Activated CD4-positive, alpha-beta memory T cell treated with anti-CD3 and anti-CD28 coated beads, Interleukin-2, amount 10 ng/mL, durations not matched to agents 7 days and 5 days (primary cell): ENCODE measurements around the gene SEPTIN12. TPM values are rescaled to one million over a fixed set of nuclear protein-coding genes. Genes with fewer than 3 reads are reported as not detected.

Experiments
- CTCF ChIA-PET: fragments of 350-600 bp; sonication (Branson Sonifier 250); formaldehyde crosslinking; loops from one replicate; lab custom pipeline; 2021; ENCODE audit warnings: antibody characterized with exemption, inconsistent platforms; lab: Charles Lee
- POLR2A ChIA-PET: fragments of 350-600 bp; sonication (Branson Sonifier 250); formaldehyde crosslinking; loops from one replicate; lab custom pipeline; 2021; ENCODE audit warnings: antibody characterized with exemption; lab: Charles Lee
- DNase-seq: peaks from one replicate; pipeline ENCODE4 v3.0.0-alpha.2; 2020
- H3K27ac Mint-ChIP-seq: one replicate; pipeline ENCODE4 v1.8.0; 2021; ENCODE audit warnings: mild to moderate bottlenecking, mixed read lengths
- H3K27me3 Mint-ChIP-seq: one replicate; pipeline ENCODE4 v1.8.0; 2021; ENCODE audit warnings: mixed read lengths
- H3K36me3 Mint-ChIP-seq: one replicate; pipeline ENCODE4 v1.8.0; 2021; ENCODE audit warnings: low read depth, mixed read lengths
- H3K4me1 Mint-ChIP-seq: one replicate; pipeline ENCODE4 v1.8.0; 2021; ENCODE audit warnings: mixed read lengths
- H3K4me3 Mint-ChIP-seq: one replicate; pipeline ENCODE4 v1.8.0; 2021; ENCODE audit warnings: mild to moderate bottlenecking, mixed read lengths
- H3K9me3 Mint-ChIP-seq: one replicate; pipeline ENCODE4 v1.8.0; 2021; ENCODE audit warnings: mixed read lengths
- total RNA-seq, 2 experiments: library from RNA; stranded (reverse); gene quantifications; one replicate each; pipeline ENCODE4 v1.2.3, GENCODE V29; 2021

SEPTIN12 gene
- total RNA-seq, 2 experiments from 2014 or later = not detected

GRCh38 chr16:4801051-4801961 is 13.2 kb upstream of the SEPTIN12 start:
- ChIA-PET CTCF (interaction anchor here (0.5 to 1.9 kb wide), 3 partner anchors 67 to 177 kb away, joined by 4 to 9 read pairs (median 8); partner anchors contain the start of genes ANKS3, DNAAF8 and MGRN1), POLR2A (interaction anchor here (1.3 to 1.7 kb wide), 5 partner anchors 32 to 262 kb away, joined by 3 to 6 read pairs (median 4); partner anchors contain the start of genes CDIP1 and MGRN1)
- peaks cover 15% of the 10 kb centered on the region for H3K36me3 Mint-ChIP-seq
- no peak for DNase-seq
- H3K27me3 Mint-ChIP-seq = no peaks in the 10 kb centered on the region
- peak overlapping the region; percentile 76 for H3K4me3 Mint-ChIP-seq
- no peaks in the 10 kb centered on the region for H3K9me3 Mint-ChIP-seq
- H3K27ac Mint-ChIP-seq = peak overlapping the region; percentile 61
- peaks cover 23% of the 10 kb centered on the region for H3K4me1 Mint-ChIP-seq

GRCh38 chr16:4800290-4801041 is 12.3 kb upstream of the SEPTIN12 start:
- peak overlapping the region; percentile 53 for H3K4me3 Mint-ChIP-seq

GRCh38 chr16:4799171-4799855 is 11.2 kb upstream of the SEPTIN12 start:
- Mint-ChIP-seq H3K27ac (no peak overlapping the region), H3K4me3 (no peak overlapping the region), H3K36me3 (peaks cover 3% of the 10 kb centered on the region), H3K4me1 (peaks cover 23% of the 10 kb centered on the region), H3K27me3 (no peaks in the 10 kb centered on the region), H3K9me3 (no peaks in the 10 kb centered on the region)
- no peak for DNase-seq
- POLR2A ChIA-PET = interaction anchor here (0.6 to 1.0 kb wide), 3 partner anchors 16 to 123 kb away, joined by 3 to 5 read pairs (median 4); partner anchors contain the start of gene GLYR1
- CTCF ChIA-PET = no interaction called here

More at GRCh38 chr16:4800290-4801041, 12.3 kb upstream of the SEPTIN12 start:
- H3K27me3 Mint-ChIP-seq = no peaks in the 10 kb centered on the region
- H3K27ac Mint-ChIP-seq = peak overlapping the region; percentile 57
- H3K4me1 Mint-ChIP-seq = peaks cover 23% of the 10 kb centered on the region
- peaks cover 12% of the 10 kb centered on the region for H3K36me3 Mint-ChIP-seq
- ChIA-PET CTCF (no interaction called here), POLR2A (interaction anchor here (1.7 kb wide), 1 partner anchor 31 kb away, joined by 6 read pairs; no protein-coding TSS in a partner anchor)
- no peak for DNase-seq
- H3K9me3 Mint-ChIP-seq = no peaks in the 10 kb centered on the region

GRCh38 chr16:4798456-4798855 is 10.3 kb upstream of the SEPTIN12 start:
- ChIA-PET CTCF (no interaction called here), POLR2A (interaction anchor here (0.9 kb wide), 1 partner anchor 122 kb away, joined by 3 read pairs; no protein-coding TSS in a partner anchor)
- H3K27ac Mint-ChIP-seq = no peak overlapping the region
- no peak for DNase-seq
- no peak overlapping the region for H3K4me3 Mint-ChIP-seq
- no peaks in the 10 kb centered on the region for H3K36me3 Mint-ChIP-seq
- H3K27me3 Mint-ChIP-seq = no peaks in the 10 kb centered on the region
- no peaks in the 10 kb centered on the region for H3K9me3 Mint-ChIP-seq
- peaks cover 20% of the 10 kb centered on the region for H3K4me1 Mint-ChIP-seq

- POLR2A ChIA-PET = no interaction called here
- H3K4me1 Mint-ChIP-seq = peaks cover 14% of the 10 kb centered on the region
- no peaks in the 10 kb centered on the region for H3K36me3 Mint-ChIP-seq
- H3K27me3 Mint-ChIP-seq = no peaks in the 10 kb centered on the region
- CTCF ChIA-PET = no interaction called here
- H3K9me3 Mint-ChIP-seq = no peaks in the 10 kb centered on the region
- no peak overlapping the region for H3K4me3 Mint-ChIP-seq
- no peak for DNase-seq
- H3K27ac Mint-ChIP-seq = no peak overlapping the region
Observed at GRCh38 chr16:4797805-4798252, 9.7 kb upstream of the SEPTIN12 start.

- no peak for DNase-seq
- Mint-ChIP-seq H3K27ac (no peak overlapping the region), H3K36me3 (no peaks in the 10 kb centered on the region), H3K4me1 (peaks cover 13% of the 10 kb centered on the region), H3K4me3 (no peak overlapping the region), H3K27me3 (no peaks in the 10 kb centered on the region), H3K9me3 (no peaks in the 10 kb centered on the region)
- POLR2A ChIA-PET = no interaction called here
- CTCF ChIA-PET = no interaction called here
Observed at GRCh38 chr16:4796982-4797804, 9.0 kb upstream of the SEPTIN12 start.

GRCh38 chr16:4795828-4796572 is 7.9 kb upstream of the SEPTIN12 start:
- DNase-seq = no peak
- ChIA-PET POLR2A (interaction anchor here (0.6 kb wide), 1 partner anchor 23 kb away, joined by 3 read pairs; no protein-coding TSS in a partner anchor), CTCF (no interaction called here)
- H3K27me3 Mint-ChIP-seq = no peaks in the 10 kb centered on the region
- peaks cover 11% of the 10 kb centered on the region for H3K4me1 Mint-ChIP-seq
- H3K27ac Mint-ChIP-seq = no peak overlapping the region
- H3K4me3 Mint-ChIP-seq = no peak overlapping the region
- H3K9me3 Mint-ChIP-seq = no peaks in the 10 kb centered on the region
- H3K36me3 Mint-ChIP-seq = no peaks in the 10 kb centered on the region

GRCh38 chr16:4795181-4795827 is 7.2 kb upstream of the SEPTIN12 start, which contains the start of gene SMIM22:
Gene SMIM22 (plus strand): TSS chr16:4795369. CDS start chr16:4795735, 366 bp downstream.
- Mint-ChIP-seq H3K27me3 (no peaks in the 10 kb centered on the region), H3K36me3 (no peaks in the 10 kb centered on the region), H3K27ac (no peak within 1 kb of the TSS), H3K4me1 (peaks cover 8% of the 10 kb centered on the region), H3K4me3 (no peak within 1 kb of the TSS), H3K9me3 (no peaks in the 10 kb centered on the region)
- no peak for DNase-seq
- CTCF ChIA-PET = no interaction called here
- POLR2A ChIA-PET = interaction anchor here (0.6 kb wide), 1 partner anchor 23 kb away, joined by 3 read pairs; no protein-coding TSS in a partner anchor

GRCh38 chr16:4792951-4793513 is 4.9 kb upstream of the SEPTIN12 start:
- no peak overlapping the region for H3K4me3 Mint-ChIP-seq
- peaks cover 7% of the 10 kb centered on the region for H3K4me1 Mint-ChIP-seq
- no peaks in the 10 kb centered on the region for H3K36me3 Mint-ChIP-seq
- H3K9me3 Mint-ChIP-seq = no peaks in the 10 kb centered on the region
- no peak for DNase-seq
- H3K27me3 Mint-ChIP-seq = no peaks in the 10 kb centered on the region
- ChIA-PET POLR2A (no interaction called here), CTCF (interaction anchor here (0.9 kb wide), 1 partner anchor 25 kb away, joined by 3 read pairs; no protein-coding TSS in a partner anchor)
- no peak overlapping the region for H3K27ac Mint-ChIP-seq

GRCh38 chr16:4790871-4791270 is 2.7 kb upstream of the SEPTIN12 start:
- Mint-ChIP-seq H3K9me3 (no peaks in the 10 kb centered on the region), H3K4me1 (peaks cover 7% of the 10 kb centered on the region), H3K27ac (no peak overlapping the region), H3K36me3 (no peaks in the 10 kb centered on the region), H3K4me3 (no peak overlapping the region), H3K27me3 (no peaks in the 10 kb centered on the region)
- ChIA-PET CTCF (no interaction called here), POLR2A (no interaction called here)
- no peak for DNase-seq
